LoVo (cell line): Measurements from ENCODE around the gene SPATC1L.
"Not testable (repeated sequence)": the region's sequence is repeated elsewhere in the genome, so short reads cannot be mapped to it uniquely, and the experiment has no call there.

Source experiments
- DNase-seq: peaks from one replicate; pipeline ENCODE4 v3.0.0-alpha.2; 2016; ENCODE audit warnings: low spot score

Gene SPATC1L

DNA sequence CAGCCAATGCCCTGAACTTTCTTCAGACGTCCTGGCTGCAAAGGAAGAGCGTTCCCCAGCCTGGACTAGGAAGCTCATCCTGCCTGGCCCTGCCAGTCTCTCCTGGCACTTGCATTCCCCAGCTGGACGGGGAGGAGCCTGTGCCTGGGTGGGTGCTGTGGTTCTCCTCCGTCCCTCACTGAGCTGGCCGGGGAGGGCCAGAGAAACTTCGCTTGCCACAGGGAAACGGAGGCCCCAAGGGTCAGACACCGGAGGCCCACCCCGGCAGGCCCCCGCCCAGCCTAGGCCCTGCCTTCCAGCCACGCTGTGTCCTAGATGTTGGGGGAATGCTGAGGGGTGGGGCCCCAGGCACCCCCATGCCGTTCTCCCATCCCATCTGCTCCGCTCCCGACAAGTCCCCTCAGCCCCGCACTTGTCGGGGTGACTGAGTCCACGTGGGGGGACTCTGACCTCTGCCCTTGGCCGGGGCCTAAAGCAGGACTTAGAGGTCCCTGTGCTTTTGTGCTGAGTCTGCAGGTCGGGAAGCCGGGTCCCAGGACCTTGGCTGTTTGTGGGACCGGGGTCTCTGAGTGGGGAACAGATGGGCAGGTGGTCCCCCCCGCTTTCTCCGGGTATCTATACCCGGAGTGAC lies 33.7 kb downstream of the SPATC1L start:
- no peak for DNase-seq

- no peak for DNase-seq
Measured at GRCh38 chr21:46150073-46150472, 34.2 kb downstream of the SPATC1L start.

DNA sequence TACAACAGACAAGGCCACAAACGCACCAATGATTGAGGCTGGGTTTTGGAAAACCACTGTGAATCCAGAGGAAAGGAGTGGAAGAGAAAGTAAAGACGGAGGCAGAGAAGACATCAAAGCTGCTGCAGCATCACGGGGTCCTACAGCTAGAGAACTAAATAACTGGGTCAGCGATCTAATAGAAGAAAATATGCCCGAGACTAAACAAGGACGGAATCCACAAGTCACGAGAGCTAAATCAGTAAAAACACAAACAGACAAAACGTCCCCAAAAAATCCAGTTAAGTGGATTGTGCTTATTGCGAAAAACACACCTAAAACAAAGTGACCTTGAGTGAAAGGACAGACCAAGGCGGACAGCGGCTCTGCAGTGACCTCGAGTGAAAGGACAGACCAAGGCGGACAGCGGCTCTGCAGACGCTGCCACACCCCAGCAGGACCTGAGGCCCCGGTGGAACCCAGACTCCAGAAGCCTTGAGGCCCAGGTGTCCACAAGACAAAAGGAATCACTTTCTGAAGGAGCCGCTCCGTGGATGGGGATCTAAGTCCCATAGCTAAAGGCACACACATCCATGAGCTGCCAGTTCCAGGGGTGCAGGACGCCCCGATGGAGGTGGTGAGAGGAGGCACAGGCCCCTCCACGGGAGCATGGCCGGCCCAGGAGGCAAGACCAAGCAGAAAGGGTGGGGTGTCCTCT lies 34.9 kb downstream of the SPATC1L start:
- DNase-seq = no peak

DNA sequence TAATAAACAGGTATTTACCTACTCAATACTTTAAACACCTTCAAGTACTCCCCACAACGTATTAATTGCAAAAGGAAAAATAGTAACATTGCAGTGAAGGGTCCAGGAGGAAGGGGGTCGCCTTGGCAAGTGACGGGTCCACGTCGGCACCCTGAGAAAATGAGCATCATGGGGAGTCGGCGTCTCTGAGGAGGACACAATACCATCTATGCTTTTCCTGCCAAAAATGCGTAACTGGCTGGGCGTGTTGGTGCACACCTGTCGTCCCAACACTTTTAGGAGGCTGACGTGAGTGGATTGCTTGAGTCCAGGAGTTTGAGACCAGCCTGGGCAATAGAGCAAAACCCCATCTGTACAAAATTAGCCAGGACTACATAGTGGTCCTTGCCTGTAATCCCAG lies 36.2 kb downstream of the SPATC1L start:
- no peak for DNase-seq

- peak; percentile 19 for DNase-seq
Measured at GRCh38 chr21:46147429-46147828, 36.8 kb downstream of the SPATC1L start.

DNA sequence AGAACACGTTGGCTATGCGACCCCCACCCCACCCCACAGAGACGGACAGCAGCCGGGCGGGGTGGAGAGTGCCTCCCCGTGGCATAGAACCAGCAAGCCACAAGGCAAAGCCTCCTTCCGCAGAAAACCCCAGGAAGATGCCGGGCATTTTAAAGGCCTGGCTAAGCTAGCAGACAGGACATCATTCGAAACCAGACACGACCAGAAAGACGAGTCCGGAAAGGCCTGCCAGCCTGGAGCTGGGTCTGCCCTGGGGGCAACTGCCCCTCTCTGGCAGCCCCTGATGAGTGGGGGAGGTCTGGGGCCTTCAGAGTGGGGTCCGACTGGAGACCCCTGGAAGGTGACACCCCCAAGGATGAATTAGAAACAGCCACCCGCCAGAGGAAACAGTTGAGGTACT lies 37.4 kb downstream of the SPATC1L start:
- no peak for DNase-seq

- DNase-seq = no peak
Measured at GRCh38 chr21:46145840-46146691, 38.2 kb downstream of the SPATC1L start.

DNA sequence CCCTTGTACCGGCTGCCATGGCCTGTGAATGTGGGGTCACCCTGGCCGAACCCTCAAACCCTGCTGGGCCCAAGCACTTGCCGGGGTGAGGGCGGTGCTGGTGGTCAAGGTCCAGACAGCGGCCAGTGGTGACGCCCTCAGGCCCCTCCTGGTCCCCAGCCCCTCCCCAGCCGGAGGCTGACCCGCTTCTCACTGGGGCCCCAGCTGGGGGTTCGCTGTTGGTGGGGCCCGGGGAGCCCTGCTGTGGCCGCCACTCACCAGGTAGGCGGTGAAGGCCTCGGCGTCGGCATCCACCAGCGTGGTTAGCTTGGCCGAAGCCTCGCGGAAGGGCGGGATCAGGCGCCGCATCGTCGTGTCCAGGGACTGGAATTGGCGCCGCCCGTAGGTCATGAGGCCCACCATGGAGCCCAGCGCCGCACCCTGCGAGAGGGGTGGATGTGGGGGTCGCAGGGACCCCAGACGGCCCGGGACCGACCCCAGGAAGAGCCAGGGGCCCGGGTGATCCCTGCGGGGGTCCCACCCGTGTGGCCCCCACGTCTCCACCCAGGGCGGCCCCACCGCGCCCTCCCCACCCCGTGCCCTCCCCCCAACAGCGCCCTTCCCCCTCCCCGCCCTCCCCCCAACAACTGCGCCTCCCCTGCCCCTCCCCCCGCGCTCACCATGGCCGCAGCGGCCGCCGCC lies 39.0 kb downstream of the SPATC1L start:
- DNase-seq = no peak

DNA sequence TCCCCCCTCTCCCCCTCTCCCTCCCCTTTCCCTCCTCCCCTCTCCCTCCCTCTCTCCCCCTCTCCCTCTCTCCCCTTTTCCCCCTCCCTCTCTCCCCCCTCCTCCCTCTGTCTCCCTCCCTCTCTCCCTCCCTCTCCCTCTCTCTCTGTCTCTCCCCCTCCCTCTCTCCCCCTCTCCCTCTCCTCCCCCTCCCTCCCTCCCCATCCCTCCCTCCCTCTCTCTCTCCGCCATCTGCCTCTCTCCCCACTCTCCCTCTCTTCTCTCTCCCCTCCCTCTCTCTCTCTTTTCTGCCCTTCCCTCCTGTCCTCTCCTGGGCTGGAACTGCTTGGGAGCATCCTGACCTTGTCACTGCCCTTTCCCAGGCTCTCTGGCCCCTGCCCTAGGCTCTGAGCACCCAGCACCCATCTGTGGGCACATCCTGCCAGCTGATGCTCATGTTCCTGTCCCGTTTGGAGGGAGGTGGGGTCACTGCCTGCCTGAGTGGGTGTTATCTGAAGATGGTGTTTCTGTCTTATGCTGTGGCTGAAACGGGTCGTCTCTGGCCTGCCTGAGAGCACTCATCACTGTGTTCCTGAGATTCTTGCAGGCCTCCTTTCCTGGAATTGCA lies 39.7 kb downstream of the SPATC1L start:
- DNase-seq = no peak

DNA sequence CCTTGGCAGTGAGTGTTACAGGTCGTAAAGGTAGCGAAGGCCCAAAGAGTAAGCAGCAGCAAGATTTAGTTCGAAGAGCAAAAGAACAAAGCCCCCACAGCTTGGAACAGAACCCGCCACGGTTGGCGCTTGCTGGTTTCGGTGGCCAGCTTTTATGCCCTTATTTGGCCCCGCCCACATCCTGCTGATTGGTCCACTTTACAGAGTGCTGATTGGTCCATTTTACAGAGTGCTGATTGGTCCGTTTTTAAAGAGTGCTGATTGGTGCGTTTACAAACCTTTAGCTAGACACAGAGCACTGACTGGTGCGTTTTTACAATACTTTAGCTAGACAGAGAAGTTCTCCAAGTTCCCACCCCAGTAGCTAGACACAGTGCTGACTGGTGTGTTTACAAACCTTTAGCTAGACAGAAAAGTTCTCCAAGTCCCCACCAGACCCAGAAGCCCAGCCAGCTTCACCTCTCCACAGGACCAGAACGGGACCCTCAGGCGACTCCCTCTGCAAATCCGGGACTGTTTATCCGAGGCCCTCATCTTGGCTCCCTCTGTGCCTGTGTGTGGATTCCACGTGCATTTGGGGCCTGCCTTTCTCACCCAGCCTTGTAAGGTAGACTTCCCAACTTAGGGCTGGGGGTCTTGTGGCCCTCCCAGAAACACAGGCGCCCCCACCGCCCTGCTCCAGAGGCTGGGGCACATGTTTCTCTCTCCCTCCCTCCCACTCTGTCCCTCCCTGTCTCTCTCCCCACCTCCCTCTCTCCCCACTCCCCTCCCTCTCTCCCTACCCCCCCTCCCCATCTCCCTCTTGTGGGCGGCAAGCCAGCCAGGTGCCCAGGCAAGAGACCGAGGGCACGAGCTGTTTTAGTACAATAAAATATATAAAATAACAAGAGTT lies 41.4 kb downstream of the SPATC1L start:
- no peak for DNase-seq

DNA sequence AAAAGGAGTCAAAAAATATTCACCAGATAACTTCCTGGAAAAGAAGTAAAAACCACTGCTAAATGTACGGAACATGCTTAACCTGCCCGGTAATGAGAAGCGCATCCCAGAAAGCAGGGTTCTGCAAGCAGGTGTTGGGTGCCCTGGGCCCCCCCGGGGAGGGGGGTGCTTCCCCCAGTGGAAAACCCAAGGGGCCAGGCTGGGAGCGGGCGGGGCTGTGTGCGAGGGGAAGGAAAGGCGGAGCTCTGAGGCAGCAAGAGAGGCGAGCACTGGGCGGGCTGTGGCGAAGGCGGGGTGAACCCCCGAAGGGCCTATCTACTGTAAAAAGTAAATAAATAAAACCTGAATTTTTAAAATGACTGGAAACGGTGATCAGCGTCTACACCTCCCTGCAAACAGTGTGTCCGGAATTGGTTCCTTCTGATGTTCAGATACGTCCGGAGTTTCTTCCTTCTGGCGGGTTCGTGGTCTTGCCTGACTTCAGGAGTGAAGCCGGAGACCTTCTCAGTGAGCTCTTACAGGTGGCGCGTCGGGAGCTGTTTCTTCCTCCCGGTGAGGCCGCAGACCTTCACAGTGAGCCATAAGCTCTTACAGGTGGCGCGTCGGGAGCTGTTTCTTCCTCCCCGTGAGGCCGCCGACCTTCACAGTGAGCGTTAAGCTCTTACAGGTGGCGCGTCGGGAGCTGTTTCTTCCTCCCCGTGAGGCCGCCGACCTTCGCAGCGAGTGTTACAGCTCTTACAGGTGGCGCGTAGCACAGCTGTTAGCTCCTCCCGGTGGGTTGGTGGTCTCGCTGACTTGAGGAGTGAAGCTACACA lies 42.3 kb downstream of the SPATC1L start:
- DNase-seq = no peak

DNA sequence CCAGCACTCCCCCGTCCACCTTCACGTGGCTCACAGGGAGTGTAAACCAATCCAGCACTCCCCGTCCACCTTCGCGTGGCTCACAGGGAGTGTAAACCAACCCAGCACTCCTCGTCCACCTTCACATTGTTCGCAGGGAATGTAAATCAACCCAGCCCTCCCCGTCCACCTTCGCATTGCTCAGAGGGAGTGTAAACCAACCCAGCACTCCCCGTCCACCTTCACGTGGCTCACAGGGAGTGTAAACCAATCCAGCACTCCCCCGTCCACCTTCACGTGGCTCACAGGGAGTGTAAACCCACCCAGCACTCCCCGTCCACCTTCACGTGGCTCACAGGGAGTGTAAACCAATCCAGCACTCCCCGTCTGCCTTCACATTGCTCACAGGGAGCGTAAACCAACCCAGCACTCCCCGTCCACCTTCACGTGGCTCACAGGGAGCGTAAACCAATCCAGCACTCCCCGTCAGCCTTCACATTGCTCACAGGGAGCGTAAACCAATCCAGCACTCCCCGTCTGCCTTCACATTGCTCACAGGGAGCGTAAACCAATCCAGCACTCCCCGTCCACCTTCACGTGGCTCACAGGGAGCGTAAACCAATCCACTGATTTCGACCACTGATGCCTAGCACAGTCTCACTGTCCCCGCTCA lies 43.8 kb downstream of the SPATC1L start:
- not testable (repeated sequence) for DNase-seq

DNA sequence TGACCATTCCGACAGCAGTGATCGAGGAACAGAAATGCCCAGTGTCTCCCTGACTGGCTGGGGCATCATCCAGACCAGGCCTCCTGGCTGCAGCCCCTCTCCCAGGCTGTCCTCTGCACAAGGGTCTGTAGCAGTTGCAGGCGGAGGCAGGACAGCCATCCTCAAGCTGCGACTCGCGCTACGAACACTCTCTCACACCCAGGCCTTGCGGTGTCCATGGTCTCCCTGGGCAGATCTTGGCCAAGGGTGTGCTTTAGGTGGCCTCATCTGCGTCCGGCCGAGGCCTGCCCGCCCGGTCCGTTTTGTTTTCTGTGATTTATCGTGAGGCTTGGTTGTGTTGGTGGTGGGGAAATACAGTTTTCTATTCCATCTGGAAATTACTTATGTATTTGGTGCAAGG lies 44.6 kb downstream of the SPATC1L start:
- no peak for DNase-seq

- DNase-seq = no peak
Measured at GRCh38 chr21:46138383-46138970, 45.8 kb downstream of the SPATC1L start.

GRCh38 chr21:46137908-46138307 lies 46.4 kb downstream of the SPATC1L start:
- DNase-seq = no peak

DNA sequence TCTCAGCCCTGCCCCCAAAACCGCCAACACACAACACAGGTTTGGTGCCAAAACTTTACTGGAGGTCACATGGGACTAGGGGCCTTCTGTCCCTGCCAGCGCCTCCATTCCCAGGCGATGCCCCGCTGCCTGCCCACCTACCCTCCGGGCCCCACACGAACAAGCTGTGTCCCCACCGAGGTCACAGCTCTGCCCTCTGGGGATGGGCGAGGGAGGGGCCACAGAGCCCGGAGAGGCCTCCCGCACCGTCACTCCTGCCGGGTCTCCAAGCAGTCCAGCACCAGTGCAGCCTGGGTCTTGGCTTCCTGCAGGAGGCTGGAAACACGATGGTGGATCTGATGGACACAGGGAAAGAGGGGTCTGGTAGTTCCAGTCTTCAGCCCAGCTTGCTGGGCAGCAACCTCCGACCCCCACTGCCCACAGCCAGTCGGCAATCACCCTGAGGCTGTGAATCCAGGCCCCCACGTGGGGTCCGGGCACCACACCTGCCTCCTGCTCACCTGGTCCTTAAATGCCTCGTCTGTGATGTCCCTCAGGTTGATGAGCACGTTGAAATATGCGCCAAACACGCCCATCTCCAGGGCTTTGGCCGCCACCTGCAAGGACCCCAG lies 47.4 kb downstream of the SPATC1L start:
- no peak for DNase-seq

DNA sequence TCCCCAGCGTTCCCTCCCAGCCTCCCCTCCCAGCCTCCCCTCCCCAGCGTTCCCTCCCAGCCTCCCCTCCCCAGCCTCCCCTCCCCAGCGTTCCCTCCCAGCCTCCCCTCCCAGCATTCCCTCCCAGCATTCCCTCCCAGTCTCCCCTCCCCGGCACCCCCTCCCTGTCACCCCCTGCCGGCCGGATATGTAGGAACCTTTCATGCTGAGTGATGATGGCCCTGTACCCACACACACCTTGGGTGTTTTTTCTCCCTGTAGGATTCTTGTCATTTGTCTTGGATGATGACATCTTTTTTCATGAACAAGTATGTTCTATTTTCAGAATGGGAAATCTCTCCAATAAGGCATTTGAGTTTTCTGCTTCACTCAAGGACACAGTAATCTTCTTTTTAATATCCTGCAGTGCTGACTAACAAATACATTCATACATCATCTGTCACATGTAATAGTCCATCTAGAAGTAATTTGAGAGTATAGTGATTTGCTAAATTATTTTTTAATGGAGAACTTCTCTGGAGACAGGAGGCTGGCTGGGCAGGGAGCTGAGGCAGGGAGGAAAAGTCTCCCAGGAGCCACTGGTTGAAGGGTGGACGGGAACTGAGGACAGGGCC lies 48.4 kb downstream of the SPATC1L start:
- DNase-seq = no peak
